Gastroesophageal sphincter (tissue), 3 donors: ENCODE results near the gene MAGEF1.

Experiments used
- CTCF ChIP-seq, 4 experiments: fragments of 200-600 bp in 2 of 4; fragments of 450-650 bp in 2 of 4; sonication (generic) in 1 of 4; IDR thresholded peaks; one replicate each; pipeline ENCODE4 v1.5.1; 2017 to 2019; ENCODE audit warnings: antibody characterized with exemption in 4 of 4, mild to moderate bottlenecking in 2 of 4, moderate library complexity in 2 of 4
- EP300 ChIP-seq: sonication (generic); formaldehyde crosslinking; IDR thresholded peaks from one replicate; pipeline ENCODE4 v1.6.1; 2017; ENCODE audit warnings: antibody characterized with exemption, mild to moderate bottlenecking
- POLR2AphosphoS5 ChIP-seq: sonication (generic); formaldehyde crosslinking; IDR thresholded peaks from one replicate; pipeline ENCODE4 v1.6.1; 2017; ENCODE audit warnings: antibody characterized with exemption

- TF ChIP-seq CTCF (IDR thresholded peaks at IDR 0.05) (no peak), POLR2AphosphoS5 (no peak), EP300 (no peak)
These were observed 29.2 kb downstream of the MAGEF1 start for GRCh38 chr3:184682671-184683070.
